HT-29 (cell line): ENCODE measurements around the gene ORAI1. TPM values are rescaled to one million over a fixed set of nuclear protein-coding genes. Genes with fewer than 3 reads are reported as not detected.
A peak's percentile ranks its signal among the peaks of the same experiment; 100 is the strongest.
"Not testable (repeated sequence)": the region's sequence is repeated elsewhere in the genome, so short reads cannot be mapped to it uniquely, and the experiment has no call there.

Source experiments
- DNase-seq: peaks from one replicate; pipeline ENCODE4 v3.0.0-alpha.2; 2015; ENCODE audit warnings: low spot score
- total RNA-seq: library from RNA; depleted of rRNA; stranded (reverse); fragments of >200 nt; shearing (Covaris generic); gene quantifications from 2 replicates; pipeline ENCODE4 v1.2.3, GENCODE V29; 2014; rRNA removed

Gene ORAI1
- 16.9 and 19.9 TPM in 2 replicates for total RNA-seq

- peak; percentile 95 for DNase-seq
These were observed at the start of gene ORAI1 for GRCh38 chr12:121626087-121626852. Gene ORAI1 (plus strand): TSS chr12:121626530.

DNA sequence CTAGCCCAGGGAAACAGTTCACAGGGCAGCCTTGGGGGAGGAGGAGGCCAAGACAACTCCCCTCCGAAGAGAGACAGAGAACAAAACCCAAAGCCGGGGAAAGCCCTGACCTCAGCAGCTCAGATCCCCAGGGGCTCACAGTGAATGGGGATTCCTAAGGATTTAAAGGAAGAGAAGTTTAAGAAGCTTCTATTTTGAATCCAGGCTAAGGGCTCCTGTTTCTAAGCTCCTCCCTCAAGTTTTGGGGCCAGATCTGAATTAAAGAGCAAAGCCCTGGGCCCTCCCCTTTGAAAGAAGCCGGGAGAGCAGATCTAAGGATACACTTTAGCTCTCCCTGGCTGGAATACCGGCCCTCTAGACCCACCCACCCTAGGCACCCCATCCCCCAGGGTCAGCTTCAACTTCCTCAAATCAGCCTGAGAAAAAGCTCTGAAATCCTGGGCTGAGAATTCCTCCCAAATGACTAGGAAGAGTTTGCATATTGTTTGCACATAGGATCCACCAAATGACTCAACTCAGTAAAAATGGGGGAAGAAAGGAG, 49.4 kb upstream of the ORAI1 start:
- no peak for DNase-seq

- DNase-seq: no peak
These were observed 48.7 kb upstream of the ORAI1 start for GRCh38 chr12:121577443-121578180.

- DNase-seq: no peak
These were observed 47.8 kb upstream of the ORAI1 start for GRCh38 chr12:121578230-121579189.

- DNase-seq: no peak
These were observed 47.0 kb upstream of the ORAI1 start for GRCh38 chr12:121579190-121579791.

DNA sequence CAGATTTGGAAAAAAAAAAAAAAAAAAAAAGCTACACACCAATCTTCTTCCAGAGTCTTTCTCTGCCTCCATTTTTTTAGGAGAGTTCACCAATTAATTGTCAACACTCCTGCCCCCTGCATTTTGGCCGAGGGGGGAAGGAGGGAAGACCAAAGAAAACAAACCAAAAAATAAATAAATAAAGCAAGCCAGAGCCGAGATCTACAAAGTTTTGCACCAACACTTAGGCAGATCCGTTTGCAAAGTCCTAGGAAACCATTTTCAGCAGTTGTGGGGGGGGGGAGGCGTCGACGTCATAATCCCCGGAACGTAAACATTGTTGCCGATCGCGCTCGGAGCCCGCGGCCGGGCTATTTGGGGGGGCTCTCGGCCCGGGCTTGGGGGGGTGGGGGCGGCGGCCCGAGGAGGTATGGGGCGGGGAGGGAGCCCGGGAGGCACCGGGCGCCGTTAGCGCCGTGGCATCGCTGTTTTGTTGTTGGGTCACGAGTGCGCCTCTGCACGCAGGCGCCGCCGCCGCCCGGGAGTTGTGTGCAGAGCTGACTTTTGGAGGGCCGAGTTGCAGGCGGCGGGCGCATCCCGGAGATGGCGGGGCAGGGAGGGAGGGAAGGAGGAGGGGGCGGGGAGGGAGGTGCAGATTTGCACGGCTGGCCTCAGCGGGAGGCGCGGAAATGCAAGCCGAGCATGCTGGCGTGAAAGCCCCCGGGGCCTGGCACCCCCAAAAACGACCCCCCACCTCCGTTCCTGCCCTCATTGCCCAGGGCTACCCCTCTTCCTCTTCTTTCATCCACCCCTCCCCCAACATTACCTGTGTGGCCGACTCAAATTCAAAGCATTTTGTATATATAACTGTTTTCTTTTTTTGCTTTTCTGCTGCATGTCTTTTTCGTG, 46.1 kb upstream of the ORAI1 start:
- peak; percentile 54 for DNase-seq

DNA sequence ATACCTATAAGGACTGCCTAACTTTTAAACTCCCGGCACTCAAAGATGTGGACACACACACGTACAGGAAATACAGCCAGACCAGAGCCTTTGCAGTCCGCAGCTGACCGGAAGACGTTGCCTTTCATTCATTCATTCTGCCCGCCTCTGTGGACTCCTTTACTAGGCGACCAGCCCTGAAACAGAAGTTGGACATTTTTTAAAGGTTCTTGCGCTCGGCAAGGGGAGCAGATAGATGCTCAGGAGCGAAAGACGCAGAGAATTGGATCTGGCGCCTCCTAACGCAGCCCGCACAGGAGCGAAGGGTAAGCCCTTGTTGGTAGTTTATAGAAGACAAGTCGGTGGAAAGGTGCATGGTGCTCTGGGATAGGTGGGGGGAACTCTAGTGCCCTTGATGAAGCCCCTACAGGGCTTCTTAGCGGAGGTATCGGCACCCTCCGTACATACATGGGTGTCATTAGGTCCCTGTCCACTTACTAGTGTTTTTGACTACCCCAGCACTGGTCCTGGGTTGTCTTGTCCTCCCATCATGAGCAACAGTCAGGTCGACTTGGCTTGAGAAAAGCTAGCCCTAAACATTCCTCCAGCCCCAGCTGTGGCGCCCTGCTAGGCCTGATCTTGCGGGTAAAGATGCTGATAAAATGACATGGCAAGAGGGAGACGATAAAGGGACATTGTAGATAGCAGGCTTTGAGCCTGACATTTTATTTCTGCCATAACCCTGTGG, 45.2 kb upstream of the ORAI1 start, which contains the start of gene KDM2B:
Gene KDM2B, minus strand, starts transcription at position 65 of the 727 bp plus-strand sequence. CDS start 112 bp downstream, outside the sequence.
- DNase-seq: no peak

- DNase-seq: no peak
These were observed 44.5 kb upstream of the ORAI1 start for GRCh38 chr12:121581686-121582429.

GRCh38 chr12:121582583-121583333, 43.6 kb upstream of the ORAI1 start:
- no peak for DNase-seq

- DNase-seq: not testable (repeated sequence)
These were observed 43.0 kb upstream of the ORAI1 start for GRCh38 chr12:121583334-121583661.

DNA sequence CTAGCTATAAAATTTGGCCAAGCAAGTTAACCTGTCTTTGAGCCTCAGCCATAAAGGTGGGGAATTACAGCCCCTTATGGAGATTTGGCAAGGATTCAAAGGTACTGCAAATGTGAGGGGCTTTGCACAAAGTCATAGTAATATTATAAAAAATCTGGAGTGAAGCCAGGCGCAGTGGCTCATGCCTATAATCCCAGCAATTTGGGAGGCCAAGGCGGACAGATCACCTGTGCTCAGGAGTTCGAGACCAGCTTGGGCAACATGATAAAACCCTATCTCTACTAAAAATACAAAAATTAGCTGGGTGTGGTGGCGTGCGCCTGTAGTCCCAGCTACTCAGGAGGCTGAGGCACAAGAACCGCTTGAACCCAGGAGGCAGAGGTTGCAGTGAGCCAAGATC, 41.4 kb upstream of the ORAI1 start:
- not testable (repeated sequence) for DNase-seq

- DNase-seq: no peak
These were observed 35.7 kb upstream of the ORAI1 start for GRCh38 chr12:121590476-121591143.

- DNase-seq: no peak
These were observed 34.0 kb upstream of the ORAI1 start for GRCh38 chr12:121592320-121592719.

- DNase-seq: no peak
These were observed 30.8 kb upstream of the ORAI1 start for GRCh38 chr12:121595520-121595919.

DNA sequence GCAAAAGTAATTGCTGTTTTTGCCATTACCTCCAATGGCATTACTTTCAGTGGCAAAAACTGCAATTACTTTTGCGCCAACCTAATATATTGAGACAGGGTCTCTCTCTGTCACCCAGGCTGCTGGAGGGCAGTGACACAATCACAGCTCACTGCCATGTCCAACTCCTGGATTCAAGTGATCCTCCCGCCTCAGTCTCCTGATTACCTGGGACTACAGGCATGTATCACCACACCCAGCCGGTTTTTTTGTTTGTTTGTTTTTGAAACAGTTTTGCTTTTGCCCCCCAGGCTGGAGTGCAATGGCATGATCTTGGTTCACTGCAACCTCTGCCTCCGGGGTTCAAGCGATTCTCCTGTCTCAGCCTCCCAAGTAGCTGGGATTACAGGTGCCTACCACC, 29.8 kb upstream of the ORAI1 start:
- no peak for DNase-seq

GRCh38 chr12:121600702-121601336, 25.5 kb upstream of the ORAI1 start:
- no peak for DNase-seq

- no peak for DNase-seq
These were observed 23.6 kb upstream of the ORAI1 start for GRCh38 chr12:121602766-121603165.
